HG02759 (cell line): ENCODE results near the gene OR10AG1.

ENCODE experiments used
- ATAC-seq: cut with Tn5 transposase; IDR thresholded peaks from one replicate; pipeline ENCODE4 v1.9.1; 2021; ENCODE audit warnings: mild to moderate bottlenecking, moderate library complexity; ENCODE audit not compliant: unreplicated experiment

The OR10AG1 gene

GRCh38 chr11:55969845-55970244, at the start of gene OR10AG1:
OR10AG1 (minus strand) TSS chr11:55969945; CDS start chr11:55969907, 38 bp downstream.
- no peak for ATAC-seq

- ATAC-seq: no peak
Observed at GRCh38 chr11:56013805-56014204, 44.1 kb upstream of the OR10AG1 start.

GRCh38 chr11:56010716-56011115, 41.0 kb upstream of the OR10AG1 start:
- no peak for ATAC-seq

GRCh38 chr11:55994525-55994924, 24.8 kb upstream of the OR10AG1 start, which contains the start of gene OR5F1:
OR5F1 (minus strand) TSS chr11:55994625; CDS start chr11:55994625, 0 bp downstream.
- no peak for ATAC-seq

GRCh38 chr11:55970935-55971334, 1.2 kb upstream of the OR10AG1 start:
- no peak for ATAC-seq

- ATAC-seq: no peak
Observed at GRCh38 chr11:55967914-55968313, 1.8 kb downstream of the OR10AG1 start.

- ATAC-seq: no peak
Observed at GRCh38 chr11:55966391-55966790, 3.4 kb downstream of the OR10AG1 start.

DNA sequence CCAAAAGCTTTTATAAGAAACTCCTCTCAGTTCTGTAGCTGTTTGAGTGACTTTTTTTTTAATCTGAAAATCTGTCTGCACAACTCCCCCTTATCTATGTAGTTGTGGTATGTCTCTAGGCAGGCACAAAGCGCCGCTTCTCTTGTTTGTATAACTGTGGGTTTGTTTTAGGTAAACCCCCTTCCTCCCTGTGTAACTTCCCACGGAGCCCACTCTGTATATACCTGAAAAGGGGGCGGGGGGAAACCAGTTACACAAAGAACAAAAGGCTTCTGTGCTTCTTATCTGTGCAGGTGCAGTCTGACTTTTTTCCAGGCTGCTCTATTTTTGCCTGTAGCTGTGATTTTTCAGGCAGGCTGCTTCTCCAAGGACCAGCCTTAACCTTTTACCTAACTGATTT, 13.2 kb downstream of the OR10AG1 start:
- no peak for ATAC-seq

DNA sequence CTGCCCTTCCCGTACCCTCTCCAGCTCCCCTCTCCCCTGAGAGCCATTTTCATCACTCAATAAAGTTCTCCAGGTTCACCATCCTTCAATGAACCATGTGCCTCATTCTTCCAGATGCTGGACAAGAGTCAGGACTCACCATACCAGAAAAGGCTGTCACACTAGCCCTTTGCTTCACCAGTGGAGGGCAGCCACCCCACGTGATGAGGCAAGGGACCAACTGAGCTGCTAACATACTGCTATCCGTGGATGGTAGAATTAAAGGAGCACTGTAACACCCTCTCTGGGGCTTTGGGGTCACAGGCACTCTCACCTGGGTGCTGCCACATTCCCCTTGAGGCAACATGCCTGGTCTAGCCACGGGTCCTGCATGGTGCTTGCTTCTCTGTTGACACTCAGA, 20.4 kb downstream of the OR10AG1 start:
- no peak for ATAC-seq

DNA sequence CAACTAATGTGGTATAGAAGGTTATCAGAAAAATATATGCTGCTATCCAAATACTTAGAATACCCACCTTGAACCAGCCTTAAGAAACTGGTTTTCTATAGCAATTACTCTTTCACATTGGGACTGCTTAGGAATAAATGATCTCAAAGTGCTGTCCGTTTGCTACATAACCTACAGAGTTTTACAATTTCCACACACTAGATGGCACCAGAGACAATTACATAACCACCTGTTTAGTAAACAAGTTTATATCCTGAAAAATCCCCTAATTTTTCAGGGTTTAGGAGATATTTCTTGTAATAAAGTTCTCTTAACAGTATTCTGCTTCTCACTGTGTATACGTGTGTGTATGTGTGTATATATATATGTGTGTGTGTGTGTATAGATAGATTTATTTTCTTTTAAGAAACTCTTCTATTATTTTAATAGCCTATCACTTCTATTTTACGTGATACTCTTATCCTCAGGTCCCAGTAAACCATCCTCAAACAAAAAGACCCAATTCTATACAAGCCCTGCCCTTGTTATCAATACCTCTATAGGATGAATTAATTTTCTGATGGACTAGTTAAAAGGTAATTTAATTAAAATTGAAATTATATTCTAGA, 26.9 kb downstream of the OR10AG1 start:
- peak; percentile 68 for ATAC-seq

DNA sequence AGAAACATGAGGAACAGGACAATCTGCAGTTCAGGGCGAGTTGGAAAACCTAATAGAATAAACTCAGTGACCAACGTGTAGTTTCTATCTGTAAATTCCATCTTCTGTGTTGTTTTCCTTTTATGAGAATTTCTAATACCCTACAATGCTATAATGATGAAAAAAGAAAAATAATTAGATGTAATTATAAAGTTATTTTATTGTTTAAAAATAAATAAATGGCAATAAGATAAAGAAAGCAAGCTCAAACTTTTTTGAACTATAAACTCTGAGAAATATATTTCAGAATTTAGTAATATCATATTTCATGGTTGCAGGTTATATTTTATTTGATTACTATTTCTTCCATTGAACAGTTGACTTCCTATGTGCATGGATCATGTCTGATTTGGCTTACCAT, 33.4 kb downstream of the OR10AG1 start, which contains the start of gene OR5I1:
Gene OR5I1 (minus strand): TSS at position 101 of the 400 bp plus-strand sequence. CDS start 0 bp downstream, at position 101.
- no peak for ATAC-seq

GRCh38 chr11:55920537-55920936, 49.2 kb downstream of the OR10AG1 start:
- no peak for ATAC-seq
